M059J (cell line): ENCODE measurements around the gene TPM3. TPM values are rescaled to one million over a fixed set of nuclear protein-coding genes. Genes with fewer than 3 reads are reported as not detected.

ENCODE experiments used
- DNase-seq: peaks from one replicate; pipeline ENCODE4 v3.0.0-alpha.2; 2012; ENCODE audit warnings: low read depth
- total RNA-seq: library from RNA; depleted of rRNA; stranded (reverse); fragments of >200 nt; shearing (Covaris generic); gene quantifications from 2 replicates; pipeline ENCODE4 v1.2.3, GENCODE V29; 2014

Gene TPM3
- total RNA-seq, 1 experiment from 2014 or later = 714 TPM

GRCh38 chr1:154206196-154206595, 14.3 kb upstream of the TPM3 start, which contains the start of gene CFAP141:
CFAP141 (minus strand) TSS chr1:154206333; CDS start chr1:154206307, 26 bp downstream.
- DNase-seq = peak; percentile 84

DNA sequence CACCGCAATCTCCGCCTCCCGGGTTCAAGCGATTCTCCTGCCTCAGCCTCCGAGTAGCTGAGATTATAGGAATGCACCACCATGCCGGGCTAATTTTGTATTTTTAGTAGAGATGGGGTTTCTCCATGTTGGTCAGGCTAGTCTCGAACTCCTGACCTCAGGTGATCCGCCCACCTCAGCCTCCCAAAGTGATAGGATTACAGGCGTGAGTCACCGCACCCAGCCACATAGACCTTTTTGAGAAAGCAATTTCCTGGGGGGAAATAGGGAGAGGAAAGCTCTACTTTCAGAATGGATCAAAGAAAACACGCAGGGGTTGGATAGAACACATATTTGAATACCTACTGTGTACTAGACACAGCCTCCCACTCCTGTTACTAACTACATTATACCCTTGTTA, 13.9 kb upstream of the TPM3 start:
- peak; percentile 48 for DNase-seq

- DNase-seq = peak; percentile 18
Observed at GRCh38 chr1:154199563-154199879, 7.6 kb upstream of the TPM3 start.

GRCh38 chr1:154198756-154199562, 7.1 kb upstream of the TPM3 start:
- DNase-seq = peak; percentile 71

- DNase-seq = peak; percentile 72
Observed at GRCh38 chr1:154193821-154194220, 1.9 kb upstream of the TPM3 start.

DNA sequence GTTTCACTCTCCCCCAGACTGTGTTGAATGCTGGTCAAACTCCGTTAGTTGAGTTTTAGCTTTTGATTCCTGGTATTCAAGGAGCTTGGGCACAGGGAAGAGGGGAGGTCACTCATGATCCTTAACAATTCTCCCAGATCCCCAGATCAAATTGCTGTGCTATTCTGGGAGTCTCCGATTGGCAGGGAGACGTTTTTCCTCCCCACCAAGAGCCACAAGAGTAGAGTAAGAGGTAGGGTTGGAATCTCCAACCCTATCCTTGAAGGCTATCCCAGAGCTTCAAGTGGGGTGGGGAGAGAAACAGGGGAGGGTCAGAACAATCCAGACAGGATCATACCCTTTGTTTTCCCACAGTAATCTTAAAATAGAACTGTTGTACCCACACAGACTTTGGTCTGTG, 576 bp upstream of the TPM3 start:
- DNase-seq = no peak

- peak; percentile 88 for DNase-seq
Observed at GRCh38 chr1:154190550-154190949, 1.4 kb downstream of the TPM3 start.

GRCh38 chr1:154186852-154187501, 4.9 kb downstream of the TPM3 start:
- no peak for DNase-seq

- DNase-seq = peak; percentile 56
Observed at GRCh38 chr1:154186177-154186576, 5.7 kb downstream of the TPM3 start.

DNA sequence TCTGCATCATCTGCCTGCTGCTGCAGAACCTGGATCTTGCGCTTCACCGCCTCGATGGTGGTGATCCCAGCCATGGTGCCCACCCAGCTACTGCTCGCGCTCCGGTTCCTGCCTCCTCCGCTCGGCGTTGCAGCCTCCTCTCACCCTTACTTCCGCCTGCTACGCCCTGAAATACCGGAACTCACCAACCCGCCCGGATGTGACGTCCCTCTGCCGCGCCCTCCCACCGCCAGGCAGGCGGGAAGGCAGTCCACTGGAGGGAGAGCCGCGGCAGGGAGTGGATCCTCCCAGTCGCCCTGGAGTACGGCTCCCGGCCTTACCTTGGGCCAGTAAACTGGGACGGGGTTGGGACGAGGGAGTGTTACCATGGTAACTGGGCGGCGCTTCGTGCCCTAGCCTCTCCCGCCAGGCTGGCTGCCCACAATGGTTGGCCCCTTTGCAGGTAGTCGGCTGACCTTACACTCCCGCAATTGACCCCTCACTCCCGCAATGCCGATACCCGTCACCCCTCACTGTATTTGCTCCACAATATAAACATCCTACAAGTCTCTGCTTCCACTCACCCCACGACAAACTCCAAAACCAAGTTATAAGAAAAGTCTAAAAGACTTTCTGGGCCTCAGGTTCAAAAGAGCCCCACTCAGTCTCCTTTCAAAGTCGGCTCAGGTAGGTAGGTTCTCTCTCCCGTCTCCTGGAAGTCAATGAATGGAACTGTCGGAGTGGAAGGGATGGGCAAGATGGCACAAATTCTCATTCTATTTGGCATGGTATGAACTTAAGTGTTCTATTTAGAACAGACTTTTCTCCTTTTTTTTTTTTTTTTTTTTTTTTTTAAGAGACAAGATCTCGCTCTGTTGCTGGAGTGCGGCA, 8.6 kb downstream of the TPM3 start:
- DNase-seq = peak; percentile 99

GRCh38 chr1:154182344-154183045, 9.4 kb downstream of the TPM3 start:
- DNase-seq = peak; percentile 78

DNA sequence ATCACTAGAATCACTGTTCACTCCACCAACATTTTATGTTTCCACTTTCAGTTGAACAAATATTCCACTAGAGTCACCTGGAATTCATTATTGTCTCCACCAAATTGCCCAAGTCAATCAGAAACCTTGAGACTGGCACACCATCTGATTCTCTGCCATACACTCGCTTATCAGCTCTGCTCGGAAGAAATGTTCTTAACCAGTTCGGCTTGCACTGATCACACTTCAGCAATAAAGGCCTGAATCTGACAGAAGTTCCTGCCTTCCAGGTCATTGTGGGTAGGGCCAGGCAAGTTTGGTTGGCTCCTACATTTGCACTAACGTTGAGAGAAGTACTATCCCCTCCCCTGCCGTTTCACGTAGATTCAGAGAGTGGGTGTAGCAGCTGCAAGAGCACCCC, 10.0 kb downstream of the TPM3 start:
- no peak for DNase-seq

GRCh38 chr1:154179946-154180687, 11.8 kb downstream of the TPM3 start:
- DNase-seq = no peak

DNA sequence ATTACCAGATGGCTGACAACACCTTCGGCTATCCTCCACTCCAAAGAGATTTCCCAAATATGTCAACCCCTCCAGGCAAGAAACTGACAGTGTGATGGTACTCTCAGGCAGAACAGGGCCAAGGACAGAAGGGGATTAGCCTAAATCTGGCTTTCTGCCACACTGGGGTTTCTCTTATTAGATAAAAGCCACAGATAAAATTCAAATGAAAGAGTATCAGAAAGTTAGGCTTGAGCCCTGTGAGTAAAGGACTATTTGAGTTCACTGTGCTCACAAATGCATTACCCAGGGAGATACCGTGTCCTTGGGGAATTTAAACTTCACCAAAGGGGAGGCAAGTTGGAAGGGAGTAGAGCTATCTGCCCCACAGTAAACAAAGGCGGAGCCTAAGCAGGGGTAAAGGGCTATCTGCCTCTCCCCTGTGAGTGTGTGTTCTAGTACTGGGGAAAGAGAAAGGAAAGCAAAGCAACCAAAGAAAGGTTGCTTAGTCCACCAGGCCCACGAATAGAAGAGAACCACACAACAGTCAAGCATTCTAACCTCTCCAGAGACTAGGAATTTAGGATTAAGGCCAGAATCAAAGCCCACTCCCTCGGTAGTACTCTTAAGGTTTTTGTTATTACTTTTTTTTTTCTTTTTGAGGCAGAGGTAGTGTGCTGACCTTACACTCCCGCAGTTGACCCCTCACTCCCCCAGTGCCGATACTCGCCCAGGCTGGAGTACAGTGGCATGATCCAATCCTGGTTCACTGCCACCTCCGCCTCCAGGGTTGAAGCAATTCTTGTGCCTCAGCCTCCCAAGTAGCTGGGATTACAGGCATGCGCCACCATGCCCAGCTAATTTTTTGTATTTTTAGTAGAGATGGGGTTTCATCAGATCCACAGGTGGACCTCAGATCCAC, 12.7 kb downstream of the TPM3 start:
- peak; percentile 12 for DNase-seq

DNA sequence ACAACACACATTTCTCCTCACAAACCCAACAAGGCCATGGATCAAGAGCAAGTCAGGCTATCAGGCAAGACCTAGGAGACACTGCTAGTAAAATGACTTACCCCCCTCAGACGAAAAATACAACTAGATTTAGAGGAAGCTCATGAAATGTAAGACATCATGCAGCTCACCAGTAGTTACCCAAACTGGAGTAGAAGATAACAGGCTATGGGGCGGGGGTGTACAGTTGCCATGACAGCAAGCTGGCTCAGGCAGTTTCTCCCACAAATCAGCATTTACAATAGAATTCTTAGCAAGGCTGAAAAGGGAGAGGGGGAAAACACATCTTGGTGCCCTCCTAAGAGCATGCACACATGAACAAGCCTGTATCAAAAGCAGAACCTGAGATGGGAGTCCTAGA, 13.9 kb downstream of the TPM3 start:
- DNase-seq = no peak

GRCh38 chr1:154176337-154176736, 15.6 kb downstream of the TPM3 start:
- DNase-seq = peak; percentile 70

DNA sequence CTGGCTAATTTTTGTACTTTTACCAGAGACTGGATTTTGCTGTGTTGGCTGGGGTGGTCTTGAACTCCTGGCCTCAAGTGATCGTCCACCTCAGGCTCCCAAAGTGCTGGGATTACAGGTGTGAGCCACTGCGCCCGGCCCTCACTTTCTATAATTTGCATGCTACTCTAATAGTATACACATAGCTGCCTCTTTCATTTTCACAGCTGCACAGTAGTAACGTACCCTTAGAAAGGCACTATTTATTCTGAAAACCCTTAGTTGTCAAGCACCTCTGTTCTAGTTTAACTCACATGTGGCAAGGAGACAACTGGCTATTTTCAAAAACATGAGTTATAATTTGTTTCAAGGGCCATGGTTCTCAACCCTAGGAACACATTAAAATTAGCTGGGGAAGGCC, 17.2 kb downstream of the TPM3 start:
- DNase-seq = no peak

DNA sequence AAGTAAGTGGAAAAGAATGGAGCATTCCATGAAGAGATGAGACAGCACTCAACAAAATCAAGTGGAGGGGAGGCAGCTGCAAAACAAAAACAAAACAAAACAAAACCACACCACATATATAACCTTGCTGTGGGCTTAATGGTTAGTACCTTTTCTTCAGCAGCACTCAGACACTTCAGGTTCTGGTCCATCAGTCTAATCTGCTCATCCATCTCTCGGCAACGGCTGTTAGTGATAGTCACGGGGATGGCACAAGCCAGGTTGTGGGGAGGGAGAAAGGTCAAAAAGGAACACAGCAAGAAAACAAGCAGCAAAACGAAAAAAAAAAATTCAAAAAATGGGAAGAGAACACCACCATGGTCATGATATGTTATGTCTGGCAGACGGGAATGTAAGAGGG, 20.0 kb downstream of the TPM3 start:
- DNase-seq = no peak

- no peak for DNase-seq
Observed at GRCh38 chr1:154171223-154171583, 20.7 kb downstream of the TPM3 start.
